Measurements from ENCODE around the gene GMPS. TPM values are rescaled to one million over a fixed set of nuclear protein-coding genes. Genes with fewer than 3 reads are reported as not detected.

GMPS gene
- total RNA-seq, 1 experiment from 2014 or later = 137 TPM

DNA sequence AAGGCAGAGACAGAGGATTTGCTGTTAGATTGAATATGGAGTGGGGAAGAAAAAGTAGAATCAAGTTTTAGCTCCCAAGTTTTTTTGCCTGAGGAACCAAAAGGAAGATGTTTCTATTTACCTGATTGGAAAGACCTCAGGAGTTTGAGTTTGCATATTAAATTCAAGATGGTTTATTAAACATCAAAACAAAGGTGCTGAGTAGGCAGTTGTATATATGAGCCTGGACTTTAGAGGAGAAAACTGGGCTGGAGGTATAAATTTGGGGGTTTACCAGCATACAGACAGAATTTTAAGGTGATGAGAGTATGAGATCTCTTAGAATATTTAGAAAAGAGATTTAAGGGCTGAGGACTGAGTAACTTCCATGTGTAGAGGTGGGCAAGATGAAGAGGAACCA is 38.2 kb downstream of the GMPS start:
- ChIA-PET CTCF (no interaction called here), POLR2A (no interaction called here)
- intact Hi-C loops (cut with micrococcal nuclease; ENCODE audit: unreplicated experiment) = no loop called here

DNA sequence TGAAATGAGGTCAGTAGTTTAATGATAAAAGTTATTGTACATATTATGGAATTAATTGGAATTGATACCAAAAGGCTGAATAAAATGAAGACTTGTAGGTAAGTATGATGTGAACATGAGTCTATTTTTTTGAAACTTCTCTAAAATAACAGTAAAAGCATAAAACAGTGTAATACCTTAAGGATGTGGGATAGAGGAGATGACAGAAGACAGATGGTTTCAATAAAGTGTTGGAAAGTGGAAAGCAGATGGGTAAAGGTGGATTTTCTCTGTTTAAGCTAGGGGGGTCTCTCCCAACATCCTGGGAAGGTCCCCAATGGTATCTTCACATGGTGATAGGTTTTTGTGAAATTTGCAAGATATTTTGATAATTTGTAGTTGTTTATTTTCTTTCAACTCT is 41.6 kb downstream of the GMPS start:
- CTCF ChIA-PET = no interaction called here
- POLR2A ChIA-PET = no interaction called here
- no TSS peak for BruUV-seq (replicated peaks)

More for the DNA sequence above, 38.2 kb downstream of the GMPS start:
- H3K27me3 ChIP-seq (ENCODE audit: control insufficient read depth, insufficient read depth, low read length) = no peaks in the 10 kb centered on the region
- ATAC-seq = no peak
- no TSS peak for BruUV-seq (replicated peaks)
- in situ Hi-C loops (cut with HindIII; ENCODE audit: low pct_unique_long_range_greater_than_20kb, low sequenced_read_pairs) = no loop called here
- no peak for DNase-seq (ENCODE audit: low read depth, low spot score)
- no peak for TF ChIP-seq POLR2AphosphoS5 (IDR thresholded peaks at IDR 0.05; ENCODE audit: low read depth, low read length)
- no peak for TF ChIP-seq TCF7L2 (IDR thresholded peaks at IDR 0.05; ENCODE audit: low read depth, low read length)
- TF ChIP-seq SIN3A (IDR thresholded peaks at IDR 0.05; ENCODE audit: borderline replicate concordance, insufficient read depth, low read depth, low read length) = no peak
- TF ChIP-seq, protein P1, sequence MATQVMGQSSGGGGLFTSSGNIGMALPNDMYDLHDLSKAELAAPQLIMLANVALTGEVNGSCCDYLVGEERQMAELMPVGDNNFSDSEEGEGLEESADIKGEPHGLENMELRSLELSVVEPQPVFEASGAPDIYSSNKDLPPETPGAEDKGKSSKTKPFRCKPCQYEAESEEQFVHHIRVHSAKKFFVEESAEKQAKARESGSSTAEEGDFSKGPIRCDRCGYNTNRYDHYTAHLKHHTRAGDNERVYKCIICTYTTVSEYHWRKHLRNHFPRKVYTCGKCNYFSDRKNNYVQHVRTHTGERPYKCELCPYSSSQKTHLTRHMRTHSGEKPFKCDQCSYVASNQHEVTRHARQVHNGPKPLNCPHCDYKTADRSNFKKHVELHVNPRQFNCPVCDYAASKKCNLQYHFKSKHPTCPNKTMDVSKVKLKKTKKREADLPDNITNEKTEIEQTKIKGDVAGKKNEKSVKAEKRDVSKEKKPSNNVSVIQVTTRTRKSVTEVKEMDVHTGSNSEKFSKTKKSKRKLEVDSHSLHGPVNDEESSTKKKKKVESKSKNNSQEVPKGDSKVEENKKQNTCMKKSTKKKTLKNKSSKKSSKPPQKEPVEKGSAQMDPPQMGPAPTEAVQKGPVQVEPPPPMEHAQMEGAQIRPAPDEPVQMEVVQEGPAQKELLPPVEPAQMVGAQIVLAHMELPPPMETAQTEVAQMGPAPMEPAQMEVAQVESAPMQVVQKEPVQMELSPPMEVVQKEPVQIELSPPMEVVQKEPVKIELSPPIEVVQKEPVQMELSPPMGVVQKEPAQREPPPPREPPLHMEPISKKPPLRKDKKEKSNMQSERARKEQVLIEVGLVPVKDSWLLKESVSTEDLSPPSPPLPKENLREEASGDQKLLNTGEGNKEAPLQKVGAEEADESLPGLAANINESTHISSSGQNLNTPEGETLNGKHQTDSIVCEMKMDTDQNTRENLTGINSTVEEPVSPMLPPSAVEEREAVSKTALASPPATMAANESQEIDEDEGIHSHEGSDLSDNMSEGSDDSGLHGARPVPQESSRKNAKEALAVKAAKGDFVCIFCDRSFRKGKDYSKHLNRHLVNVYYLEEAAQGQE (IDR thresholded peaks at IDR 0.05; ENCODE audit: insufficient read depth in 1 of 2, low read depth in 2 of 2, low read length in 1 of 2) = no peak
- TF ChIP-seq, protein P2, sequence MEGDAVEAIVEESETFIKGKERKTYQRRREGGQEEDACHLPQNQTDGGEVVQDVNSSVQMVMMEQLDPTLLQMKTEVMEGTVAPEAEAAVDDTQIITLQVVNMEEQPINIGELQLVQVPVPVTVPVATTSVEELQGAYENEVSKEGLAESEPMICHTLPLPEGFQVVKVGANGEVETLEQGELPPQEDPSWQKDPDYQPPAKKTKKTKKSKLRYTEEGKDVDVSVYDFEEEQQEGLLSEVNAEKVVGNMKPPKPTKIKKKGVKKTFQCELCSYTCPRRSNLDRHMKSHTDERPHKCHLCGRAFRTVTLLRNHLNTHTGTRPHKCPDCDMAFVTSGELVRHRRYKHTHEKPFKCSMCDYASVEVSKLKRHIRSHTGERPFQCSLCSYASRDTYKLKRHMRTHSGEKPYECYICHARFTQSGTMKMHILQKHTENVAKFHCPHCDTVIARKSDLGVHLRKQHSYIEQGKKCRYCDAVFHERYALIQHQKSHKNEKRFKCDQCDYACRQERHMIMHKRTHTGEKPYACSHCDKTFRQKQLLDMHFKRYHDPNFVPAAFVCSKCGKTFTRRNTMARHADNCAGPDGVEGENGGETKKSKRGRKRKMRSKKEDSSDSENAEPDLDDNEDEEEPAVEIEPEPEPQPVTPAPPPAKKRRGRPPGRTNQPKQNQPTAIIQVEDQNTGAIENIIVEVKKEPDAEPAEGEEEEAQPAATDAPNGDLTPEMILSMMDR (IDR thresholded peaks at IDR 0.05) = no peak
- H3K4me3 ChIP-seq (ENCODE audit: low read depth in 2 of 2, low read length in 2 of 2) = no peak overlapping the region
- H3K9me3 ChIP-seq (ENCODE audit: control insufficient read depth, insufficient read depth, low read depth, low read length) = no peaks in the 10 kb centered on the region
- H3K4me1 ChIP-seq (ENCODE audit: control insufficient read depth, insufficient read depth, low read length) = no peaks in the 10 kb centered on the region
- peaks cover 37% of the 10 kb centered on the region for H3K36me3 ChIP-seq (ENCODE audit: control insufficient read depth, insufficient read depth, low read length)
- H3K27ac ChIP-seq (ENCODE audit: low read length) = no peak overlapping the region

More for the DNA sequence above, 41.6 kb downstream of the GMPS start:
- no peaks in the 10 kb centered on the region for H3K9me3 ChIP-seq (ENCODE audit: control insufficient read depth, insufficient read depth, low read depth, low read length)
- ATAC-seq (no peak), DNase-seq (ENCODE audit: low read depth, low spot score) (no peak)
- H3K4me3 ChIP-seq (ENCODE audit: low read depth in 2 of 2, low read length in 2 of 2) = no peak overlapping the region
- no peak overlapping the region for H3K27ac ChIP-seq (ENCODE audit: low read length)
- H3K36me3 ChIP-seq (ENCODE audit: control insufficient read depth, insufficient read depth, low read length) = peaks cover 27% of the 10 kb centered on the region
- H3K4me1 ChIP-seq (ENCODE audit: control insufficient read depth, insufficient read depth, low read length) = no peaks in the 10 kb centered on the region
- intact Hi-C loops (cut with micrococcal nuclease; ENCODE audit: unreplicated experiment) (no loop called here), in situ Hi-C loops (cut with HindIII; ENCODE audit: low pct_unique_long_range_greater_than_20kb, low sequenced_read_pairs) (no loop called here)
- no peaks in the 10 kb centered on the region for H3K27me3 ChIP-seq (ENCODE audit: control insufficient read depth, insufficient read depth, low read length)
- no peak for TF ChIP-seq TCF7L2 (IDR thresholded peaks at IDR 0.05; ENCODE audit: low read depth, low read length)
- TF ChIP-seq, protein P1 (IDR thresholded peaks at IDR 0.05; ENCODE audit: insufficient read depth in 1 of 2, low read depth in 2 of 2, low read length in 1 of 2) = no peak
- no peak for TF ChIP-seq SIN3A (IDR thresholded peaks at IDR 0.05; ENCODE audit: borderline replicate concordance, insufficient read depth, low read depth, low read length)
- no peak for TF ChIP-seq POLR2AphosphoS5 (IDR thresholded peaks at IDR 0.05; ENCODE audit: low read depth, low read length)
- TF ChIP-seq, protein P2 (IDR thresholded peaks at IDR 0.05) = no peak

All from Panc1 (cell line).